GM18870 (cell line): ENCODE results near the gene ATP5ME.

Experiments used
- ATAC-seq: cut with Tn5 transposase; IDR thresholded peaks from one replicate; pipeline ENCODE4 v1.9.1; 2021; ENCODE audit warnings: moderate library complexity; ENCODE audit not compliant: unreplicated experiment

The ATP5ME gene

DNA sequence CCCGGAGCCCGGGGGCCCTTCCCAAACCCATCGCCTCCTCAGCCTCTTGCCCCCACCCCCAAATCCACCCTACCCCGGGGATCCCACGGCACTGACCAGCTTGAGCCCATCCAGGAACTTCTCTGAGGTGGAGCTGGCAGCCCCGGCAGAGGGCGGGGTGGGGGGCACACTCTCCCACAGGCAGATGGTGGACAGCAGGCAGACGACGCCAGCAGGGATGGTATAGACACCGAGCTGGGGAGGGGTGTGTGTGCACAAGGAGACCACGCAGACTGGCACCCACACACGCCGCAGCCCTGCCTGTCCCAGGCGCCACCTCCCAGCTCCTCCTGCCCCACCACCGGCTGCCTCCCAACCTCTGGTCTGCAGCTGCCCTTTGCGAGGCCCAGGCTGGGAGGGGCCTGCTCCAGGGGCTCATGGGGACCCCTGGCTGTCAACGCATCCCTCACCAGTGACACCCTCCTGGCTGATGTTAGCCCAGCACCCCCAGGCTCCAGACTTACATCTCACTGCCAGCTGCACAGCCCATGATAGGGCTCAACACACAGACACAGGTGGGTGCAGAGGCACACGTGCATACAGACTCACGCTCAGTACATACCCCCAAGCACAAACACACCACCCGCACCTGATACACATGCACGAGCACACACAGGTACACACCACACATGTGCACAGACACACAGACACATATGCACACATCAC lies 10.7 kb upstream of the ATP5ME start:
- no peak for ATAC-seq

DNA sequence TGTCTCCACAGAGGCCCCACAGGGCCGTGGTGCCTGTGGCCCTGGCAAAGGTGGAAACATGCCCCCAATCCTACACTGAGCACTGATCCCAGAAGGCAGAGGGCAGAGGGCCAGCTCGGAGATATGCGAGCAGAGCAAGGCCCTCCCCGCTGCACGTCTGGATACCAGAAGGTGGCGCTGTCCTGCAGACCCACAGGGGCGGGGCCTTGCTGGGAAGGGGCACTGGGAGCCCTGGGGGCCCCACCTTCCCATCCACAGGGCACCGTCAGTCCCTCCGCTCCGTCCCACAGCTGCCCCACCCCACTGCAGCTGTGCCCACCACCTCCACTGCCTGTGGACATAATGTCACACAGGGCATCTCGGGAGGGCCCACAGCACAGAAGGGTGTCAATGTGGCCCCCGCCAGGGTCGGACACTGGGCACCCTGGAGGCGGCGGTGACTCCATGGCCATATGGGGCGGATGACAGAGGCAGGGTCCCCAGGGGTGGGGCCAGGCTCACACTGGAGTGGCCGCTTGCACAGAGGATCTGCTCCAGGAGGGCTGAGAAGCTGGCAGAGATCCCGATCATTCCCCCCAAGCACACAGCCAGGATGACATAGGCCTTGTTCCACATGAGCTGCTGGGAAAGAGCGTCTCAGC lies 10.0 kb upstream of the ATP5ME start:
- ATAC-seq = no peak

DNA sequence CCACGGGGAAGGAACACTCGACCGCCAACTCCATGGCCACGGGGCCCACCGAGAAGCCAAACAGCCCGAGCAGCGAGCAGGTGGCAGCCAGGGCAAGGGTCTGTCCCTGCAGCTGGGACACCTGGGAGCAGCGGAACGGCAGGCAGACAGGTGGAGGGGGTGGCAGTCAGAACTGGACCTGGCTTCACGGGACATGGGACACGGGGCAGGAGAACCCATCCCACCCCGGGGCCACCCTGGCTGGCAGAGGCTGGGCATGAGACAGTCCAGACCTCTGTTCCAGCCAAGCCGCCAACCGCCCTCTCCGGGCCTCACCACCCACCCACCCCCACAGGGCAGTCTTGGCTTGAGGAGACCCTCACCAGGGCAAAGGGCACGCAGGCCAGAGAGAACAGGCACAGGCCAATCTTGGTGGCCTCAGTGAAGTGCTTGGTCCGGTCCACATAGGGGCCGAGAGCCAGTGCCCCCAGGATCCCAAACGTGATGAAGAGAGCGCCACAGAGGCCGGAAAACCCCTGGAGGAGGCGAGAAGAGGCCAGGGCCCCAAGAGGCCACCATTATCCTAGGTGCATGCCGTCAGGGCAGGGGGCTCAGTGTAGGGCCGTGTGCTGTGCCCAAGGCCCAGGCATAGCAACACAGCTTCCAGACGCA lies 9.3 kb upstream of the ATP5ME start:
- ATAC-seq = no peak

DNA sequence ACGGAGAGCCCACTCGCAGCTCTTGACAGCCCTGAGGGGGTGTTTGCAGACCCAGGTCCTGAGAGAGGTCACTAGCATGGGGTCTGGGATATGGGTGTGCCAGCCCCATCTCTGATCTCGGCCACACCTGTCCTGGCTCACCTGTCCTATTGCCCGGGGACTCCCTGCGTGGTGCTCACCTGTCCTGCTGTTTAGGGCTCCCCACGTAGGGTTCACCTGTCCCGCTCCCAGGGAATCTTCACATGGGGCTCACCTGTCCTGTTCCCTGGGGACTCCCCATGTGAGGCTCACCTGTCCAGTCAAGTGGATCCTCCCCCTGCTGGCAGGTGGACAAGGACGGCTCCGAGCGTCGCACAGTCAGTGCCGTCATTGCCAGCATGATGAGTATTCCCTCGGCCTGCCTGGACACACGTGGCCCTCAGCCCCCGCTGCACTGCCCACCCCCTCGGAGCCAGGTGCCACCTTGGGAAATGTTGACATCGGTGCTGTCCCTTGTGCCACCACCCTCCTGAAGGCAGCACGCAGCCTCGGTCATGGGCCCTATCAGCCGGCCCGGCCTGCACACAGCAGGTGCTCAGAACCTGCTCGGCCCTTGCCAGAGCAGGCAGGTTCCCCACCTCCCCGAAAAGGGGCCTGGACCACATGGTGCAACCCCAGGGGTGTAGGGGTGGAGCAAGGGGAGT lies 8.6 kb upstream of the ATP5ME start:
- ATAC-seq = no peak

DNA sequence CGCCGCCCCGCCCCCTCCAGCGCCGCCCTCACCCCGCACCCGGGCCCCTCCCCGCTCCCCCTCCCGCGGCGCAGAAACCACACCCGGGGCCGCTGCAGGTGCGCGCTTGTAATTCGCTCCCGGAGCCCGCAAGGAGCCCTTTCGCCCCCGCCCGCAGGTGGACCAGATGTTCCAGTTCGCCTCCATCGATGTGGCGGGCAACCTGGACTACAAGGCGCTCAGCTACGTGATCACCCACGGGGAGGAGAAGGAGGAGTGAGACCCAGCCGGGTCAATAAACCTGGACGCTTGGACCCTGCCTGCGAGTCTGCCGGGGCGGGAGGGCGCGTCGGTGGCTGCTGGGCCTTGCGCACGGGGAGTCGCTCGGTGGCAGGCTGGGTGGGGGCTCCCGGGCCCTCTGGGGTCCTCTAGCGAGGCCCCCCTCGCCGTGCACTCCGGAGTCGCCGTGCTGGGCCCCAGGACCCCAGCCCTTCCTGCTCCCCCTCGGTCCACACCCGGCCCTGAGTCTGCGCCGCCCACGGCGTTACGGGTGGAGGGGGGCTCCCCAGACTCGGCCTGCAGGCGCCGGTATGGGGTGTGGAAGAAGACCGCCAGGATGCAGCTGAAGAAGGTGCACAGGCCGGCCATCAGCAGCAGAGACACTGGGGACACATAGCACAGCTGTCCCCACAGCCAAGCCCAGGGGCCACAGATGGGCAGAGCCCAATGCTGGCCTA lies 7.8 kb upstream of the ATP5ME start:
- ATAC-seq = no peak

DNA sequence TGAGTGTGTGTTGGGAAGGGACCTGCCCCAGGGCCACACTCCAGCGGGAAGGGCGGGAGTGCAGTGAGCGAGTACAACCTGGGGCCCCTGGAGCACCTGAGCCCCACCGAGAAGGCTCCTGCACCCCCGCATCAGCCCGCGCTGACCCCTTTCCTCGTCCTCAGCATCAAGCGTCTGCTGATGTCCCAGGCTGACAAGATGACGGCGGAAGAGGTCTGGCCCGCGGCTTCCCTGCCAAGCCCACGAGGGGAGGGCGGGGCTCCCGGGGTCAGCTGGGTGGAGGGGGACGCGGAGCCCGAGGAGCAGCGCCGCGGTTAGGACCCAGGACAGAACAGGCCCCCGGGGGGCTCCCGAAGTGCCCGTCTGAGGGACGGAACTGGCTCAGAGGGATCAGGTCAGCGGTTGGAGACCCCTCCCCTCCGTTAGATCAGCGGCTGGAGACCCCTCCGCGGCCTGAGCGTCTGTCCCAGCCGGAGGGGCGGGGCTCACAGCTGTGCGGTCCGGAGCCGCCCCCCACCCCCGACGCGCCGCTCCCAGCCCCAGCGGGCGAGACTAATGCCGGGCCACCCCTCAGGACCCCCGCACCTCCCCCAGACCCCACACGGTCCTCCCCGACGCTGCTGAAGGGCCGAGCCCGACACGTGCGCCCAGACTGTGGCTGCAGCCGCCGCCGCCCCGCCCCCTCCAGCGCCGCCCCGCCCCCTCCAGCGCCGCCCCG lies 7.0 kb upstream of the ATP5ME start:
- ATAC-seq = no peak

DNA sequence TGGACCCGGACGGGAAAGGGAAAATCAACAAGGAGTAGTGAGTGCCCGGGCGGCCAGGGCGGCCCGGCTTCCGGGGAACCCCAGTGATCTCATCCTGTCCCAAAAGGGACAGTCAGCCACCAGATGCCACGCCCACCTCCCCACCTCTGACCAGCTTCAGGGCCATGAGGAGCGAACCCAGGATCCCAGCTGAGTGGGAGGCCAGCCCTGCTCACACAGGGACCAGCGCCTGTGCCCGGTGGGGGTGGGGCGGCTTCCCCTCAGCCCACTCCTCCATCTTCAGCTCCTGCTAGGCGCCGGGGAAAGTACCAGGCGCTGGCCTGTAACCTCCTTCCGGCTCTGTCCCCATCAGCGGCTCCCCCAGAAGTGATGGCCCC lies 6.5 kb upstream of the ATP5ME start:
- no peak for ATAC-seq

DNA sequence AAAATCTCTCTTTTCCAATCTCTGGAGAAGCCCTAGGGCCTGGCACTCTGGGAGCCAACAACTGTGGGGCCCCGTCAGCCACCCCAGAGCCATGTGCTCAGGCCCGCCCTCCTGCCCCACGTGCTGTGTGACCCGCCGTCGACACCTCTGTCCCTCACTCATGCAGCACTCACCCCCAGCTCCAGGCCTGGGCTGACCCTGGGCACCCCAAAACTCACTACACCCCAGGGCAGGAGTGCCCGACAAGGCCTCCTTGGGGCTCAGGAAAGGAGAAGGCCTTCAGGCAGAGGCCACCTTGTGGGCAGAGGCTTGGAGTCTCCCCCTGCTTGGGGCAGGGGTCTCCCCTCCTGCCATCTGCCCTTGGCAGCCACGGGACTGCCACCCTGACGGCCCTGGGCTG lies 6.0 kb upstream of the ATP5ME start:
- no peak for ATAC-seq

DNA sequence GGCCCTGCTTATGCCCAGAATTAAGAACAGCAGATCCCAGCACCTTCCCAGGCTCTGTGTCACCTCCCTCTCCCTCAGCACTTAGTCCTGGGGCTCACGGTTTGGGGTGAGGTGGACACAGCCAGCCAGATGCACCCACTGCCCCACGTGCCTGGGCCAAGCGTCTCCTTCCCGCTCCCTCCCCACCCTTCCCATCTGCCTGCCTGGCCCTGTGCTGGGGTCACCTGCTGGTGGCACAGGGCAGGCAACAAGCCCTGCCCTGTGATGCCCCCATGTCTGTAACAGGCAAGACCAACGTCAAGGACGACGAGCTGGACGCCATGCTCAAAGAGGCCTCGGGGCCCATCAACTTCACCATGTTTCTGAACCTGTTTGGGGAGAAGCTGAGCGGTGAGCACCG lies 5.6 kb upstream of the ATP5ME start:
- ATAC-seq = no peak

DNA sequence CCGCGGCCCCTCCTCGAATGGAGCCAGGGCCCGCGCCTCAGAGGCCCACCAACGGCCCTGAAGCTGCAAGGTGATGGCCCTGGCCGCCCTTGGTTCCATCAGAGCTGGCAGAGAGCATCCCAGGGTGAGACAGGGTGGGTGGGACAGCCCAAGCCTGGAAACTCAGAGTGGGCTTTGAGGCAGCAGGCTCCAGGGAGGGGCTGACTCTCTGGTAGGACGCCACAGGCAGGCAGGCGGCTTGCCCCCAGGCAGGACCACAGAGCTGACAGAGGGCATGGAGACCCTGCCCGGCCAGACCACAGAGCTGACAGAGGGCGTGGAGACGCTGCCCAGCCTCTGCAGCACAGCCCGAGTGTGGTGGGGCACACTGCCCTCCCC lies 5.0 kb upstream of the ATP5ME start:
- ATAC-seq = no peak

DNA sequence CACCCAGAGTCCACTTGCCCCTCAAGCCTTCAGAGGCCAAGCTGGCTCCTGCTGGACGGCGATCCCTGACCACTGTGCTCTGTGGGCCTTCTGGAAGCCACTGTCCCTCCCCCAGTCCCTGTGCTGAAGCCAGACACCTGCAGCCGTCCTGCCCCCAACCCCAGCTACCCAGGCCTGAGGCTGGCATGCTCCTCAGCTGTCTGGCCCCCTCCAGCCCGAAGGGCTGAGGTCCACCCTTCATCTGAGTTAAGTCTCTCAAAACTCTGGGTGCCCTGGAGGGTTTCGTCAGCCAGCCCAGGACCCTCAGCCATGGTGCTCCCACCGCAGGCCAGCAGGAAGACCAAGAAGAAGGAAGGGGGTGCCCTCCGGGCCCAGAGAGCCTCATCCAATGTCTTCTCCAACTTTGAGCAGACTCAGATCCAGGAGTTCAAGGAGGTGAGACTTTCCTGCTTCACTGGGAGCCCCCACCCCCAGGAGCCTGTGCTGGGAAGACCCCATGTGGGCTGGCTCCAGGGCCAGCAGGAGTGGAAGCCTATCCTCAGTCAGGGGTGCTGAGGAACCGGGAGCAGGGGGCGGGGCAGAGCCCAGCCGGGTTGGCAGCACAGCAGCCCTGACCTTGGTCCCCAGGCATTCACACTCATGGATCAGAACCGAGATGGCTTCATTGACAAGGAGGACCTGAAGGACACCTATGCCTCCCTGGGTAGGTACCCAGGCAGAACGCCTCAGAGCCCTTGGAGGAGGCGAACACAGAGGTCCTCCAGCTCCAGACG lies 4.4 kb upstream of the ATP5ME start:
- no peak for ATAC-seq

DNA sequence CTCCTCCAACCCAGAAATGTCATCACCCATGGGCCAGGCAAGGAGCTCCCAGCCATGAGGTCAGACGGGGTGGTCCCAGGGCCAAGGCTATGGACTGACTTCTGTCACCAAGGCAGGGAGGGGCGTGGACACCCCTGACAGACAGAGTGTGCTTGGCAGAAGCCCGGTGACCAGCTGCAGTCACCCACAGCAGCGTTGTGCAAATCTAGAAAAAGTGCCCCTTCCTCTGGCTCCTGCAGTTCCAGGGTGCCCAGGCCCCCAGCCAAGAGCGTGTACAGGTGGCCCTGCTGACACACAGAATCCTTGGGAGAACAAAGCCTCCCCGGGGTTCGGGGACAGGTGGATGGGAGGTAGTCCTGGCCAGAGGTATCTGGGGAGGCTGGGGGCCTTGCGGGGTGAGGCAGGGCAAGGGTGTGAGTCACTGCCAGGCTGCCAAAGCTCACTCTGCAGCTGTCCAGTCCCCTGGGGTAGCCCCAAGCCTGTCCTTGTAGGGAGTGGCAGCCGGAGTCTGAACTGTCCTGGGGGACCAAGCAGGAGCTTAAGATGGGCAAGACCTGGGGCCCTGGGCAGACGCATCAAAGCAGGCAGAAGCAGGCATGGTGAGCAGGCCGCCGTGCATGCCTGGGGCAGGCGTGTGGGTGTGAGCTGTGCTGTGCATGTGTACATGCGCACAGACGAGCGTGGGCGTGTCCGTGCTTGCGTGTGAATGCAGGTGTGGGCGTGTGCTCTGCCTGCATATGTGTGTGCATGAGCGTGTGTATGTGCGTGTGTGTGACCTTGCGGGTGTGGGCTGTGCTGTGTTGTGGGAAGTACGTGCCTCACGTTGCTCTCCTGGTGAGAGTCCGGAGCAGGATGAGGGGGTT lies 3.6 kb upstream of the ATP5ME start:
- no peak for ATAC-seq

DNA sequence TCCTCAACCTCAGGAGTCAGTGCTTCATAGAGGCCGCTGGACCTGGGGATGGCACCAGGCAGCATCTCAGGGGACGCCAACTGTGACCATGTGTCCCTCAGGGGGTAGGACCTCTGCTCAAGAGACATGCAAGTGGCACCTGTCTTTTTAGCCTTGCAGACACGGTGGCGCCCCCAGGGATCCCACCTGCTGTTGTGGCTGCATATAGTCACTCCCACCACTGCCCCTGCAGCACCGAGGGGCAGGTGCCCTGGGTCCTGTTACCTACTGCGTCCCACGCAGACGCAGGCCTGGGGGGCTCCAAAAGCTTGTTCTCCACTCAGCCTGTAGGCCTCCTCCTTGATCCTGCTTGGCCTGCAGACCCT lies 2.8 kb upstream of the ATP5ME start:
- ATAC-seq = no peak

DNA sequence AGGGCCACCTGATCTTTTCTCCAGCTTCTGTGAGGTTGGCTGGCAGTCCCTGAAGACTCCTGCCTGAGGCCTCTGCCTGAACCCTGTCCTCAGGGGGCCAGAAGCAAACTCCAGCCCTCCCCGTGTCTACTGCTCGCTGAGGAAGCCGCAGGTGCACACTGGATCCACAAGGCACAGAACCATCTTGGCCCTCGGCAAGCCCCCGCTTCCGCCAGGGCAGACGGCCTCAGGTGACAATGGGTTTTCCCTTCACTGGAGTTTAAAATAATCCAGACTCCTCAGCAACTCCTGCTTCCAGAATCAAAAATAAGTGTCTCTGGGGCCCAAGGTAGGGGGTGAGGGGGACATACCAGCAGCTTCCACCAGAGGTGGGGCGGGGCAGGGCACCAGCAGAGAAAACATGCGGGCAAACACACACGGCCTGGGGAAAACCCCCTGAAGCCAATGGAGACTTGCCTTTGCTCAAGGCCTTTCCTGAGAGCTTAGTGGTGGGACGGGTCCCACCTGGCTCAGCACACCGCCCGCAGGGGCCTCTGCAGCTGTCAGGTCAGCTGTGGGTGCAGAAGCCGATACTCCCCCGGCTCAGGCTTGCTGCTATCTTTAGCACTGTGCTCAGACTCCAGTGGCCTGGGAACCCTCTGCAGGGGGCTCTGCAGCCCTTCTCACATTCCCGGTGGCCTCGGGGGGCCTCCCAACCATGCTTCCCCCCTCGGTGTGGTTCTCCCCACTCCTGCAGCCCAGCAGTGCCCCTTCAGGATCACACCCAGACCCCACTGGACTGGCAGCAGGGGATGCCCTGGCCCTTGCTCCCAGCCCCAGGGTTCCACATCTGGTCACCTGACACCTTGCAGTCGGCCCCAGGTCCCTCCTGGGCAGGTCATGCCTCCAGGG lies 2.1 kb upstream of the ATP5ME start:
- ATAC-seq = no peak

DNA sequence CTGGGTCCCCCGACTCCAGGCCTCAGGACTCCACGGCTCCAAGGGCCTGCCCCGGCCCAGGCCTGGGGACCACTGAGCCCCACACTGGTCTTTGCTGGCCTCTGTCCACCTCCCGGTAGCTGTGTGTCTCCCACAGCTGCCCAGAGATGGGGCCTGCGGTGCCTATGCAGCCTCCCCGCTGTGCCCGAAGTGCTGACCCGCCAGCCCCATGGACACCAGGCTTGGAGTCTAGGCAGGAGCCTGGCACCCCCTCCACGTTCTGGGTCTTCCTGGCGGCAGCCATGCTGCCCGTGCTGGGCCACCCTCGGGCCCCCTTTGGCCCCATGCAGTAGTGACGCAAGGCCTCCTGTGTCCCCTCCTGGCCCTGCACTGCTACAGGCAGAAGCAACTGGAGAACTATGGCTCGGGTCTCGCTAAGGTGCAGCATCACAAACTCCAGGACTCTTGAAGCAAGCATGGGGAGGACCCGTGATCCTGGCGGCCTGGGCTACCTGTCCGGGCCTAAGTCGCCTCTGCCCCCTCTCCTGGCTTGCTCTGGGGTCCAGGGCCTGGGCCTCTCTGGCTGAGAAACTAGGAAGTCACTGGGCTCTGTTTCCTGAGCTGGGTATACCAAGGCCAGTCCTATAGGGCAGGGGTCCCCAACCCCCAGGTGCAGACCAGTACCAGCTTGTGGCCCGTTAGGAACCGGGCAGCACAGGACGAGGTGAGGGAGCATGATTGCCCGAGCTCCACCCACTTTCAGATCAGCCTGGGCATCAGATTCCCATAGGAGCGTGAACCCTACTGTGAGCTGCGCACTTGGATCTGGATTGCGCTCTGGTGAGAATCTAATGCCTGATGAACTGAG lies 1.2 kb upstream of the ATP5ME start:
- no peak for ATAC-seq

DNA sequence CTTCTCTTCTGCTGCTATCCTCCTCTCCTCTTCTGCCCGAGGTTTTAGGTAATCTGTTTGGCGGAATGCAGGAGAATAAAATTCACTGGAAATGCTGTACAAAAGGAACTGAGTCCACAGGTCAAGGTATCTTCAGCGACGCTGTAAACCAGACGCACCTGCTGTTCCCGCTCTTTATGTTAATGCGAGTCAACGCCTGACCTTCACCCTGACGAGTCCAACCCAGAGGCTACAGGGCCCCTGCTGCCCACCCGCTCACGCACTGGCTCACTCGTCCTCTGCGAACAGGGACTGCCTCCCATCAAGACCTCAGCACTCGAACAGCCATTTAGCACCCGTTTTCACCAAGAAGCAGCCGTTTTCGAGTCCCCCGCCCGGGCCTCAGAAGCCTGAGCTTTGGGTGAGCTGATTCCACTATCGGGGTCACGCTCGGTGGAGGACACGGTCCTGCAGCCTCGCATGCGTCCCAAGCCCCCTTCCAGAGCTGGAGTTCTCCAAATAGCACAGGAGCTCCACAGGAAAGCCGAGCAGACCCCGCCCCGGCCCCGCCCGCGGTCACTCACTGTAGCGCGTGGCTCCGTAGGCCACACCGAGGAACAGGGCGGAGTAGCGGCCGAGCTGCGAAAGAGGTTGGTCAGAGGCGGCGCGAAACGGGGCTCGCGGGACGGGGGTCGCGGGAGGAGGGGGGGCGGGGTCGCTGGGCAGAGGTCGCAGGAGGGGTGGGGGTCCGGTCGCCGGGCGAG lies 556 bp downstream of the ATP5ME start:
- no peak for ATAC-seq
